ENCODE measurements around the gene S100A12.

- no peak for TF ChIP-seq CTCF (IDR thresholded peaks at IDR 0.05)
- no peak for TF ChIP-seq POLR2A (IDR thresholded peaks at IDR 0.05)
Observed at GRCh38 chr1:153394391-153394790, 19.0 kb upstream of the S100A12 start.
